ENCODE results near the gene IGSF9B.

Gene IGSF9B

DNA sequence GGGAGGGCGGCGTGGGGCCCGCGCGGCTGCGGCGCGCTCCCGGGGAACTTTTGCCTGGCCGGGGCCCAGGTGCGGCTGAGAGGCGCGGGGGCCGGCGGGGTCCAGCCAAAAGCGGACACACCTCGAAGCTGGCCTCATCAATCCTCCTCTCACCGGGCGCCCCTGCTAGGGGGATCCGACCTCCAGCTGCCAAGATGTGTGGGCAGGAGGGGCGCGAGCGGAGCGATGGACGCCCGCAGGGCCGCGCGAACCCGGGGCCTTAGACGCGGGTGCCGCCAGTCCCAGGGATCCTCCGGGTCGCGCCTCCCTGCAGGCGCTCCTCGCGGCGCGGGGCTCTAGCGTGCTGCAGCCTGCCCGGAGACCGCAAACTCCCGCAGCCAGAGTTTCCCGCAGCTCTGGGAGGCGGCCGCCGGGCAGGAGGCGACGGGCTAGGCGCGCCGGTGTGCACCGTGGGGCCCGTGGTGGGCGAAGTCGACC, 785 bp downstream of the IGSF9B start:
- no peak for DNase-seq (ENCODE audit: low read depth)

DNA sequence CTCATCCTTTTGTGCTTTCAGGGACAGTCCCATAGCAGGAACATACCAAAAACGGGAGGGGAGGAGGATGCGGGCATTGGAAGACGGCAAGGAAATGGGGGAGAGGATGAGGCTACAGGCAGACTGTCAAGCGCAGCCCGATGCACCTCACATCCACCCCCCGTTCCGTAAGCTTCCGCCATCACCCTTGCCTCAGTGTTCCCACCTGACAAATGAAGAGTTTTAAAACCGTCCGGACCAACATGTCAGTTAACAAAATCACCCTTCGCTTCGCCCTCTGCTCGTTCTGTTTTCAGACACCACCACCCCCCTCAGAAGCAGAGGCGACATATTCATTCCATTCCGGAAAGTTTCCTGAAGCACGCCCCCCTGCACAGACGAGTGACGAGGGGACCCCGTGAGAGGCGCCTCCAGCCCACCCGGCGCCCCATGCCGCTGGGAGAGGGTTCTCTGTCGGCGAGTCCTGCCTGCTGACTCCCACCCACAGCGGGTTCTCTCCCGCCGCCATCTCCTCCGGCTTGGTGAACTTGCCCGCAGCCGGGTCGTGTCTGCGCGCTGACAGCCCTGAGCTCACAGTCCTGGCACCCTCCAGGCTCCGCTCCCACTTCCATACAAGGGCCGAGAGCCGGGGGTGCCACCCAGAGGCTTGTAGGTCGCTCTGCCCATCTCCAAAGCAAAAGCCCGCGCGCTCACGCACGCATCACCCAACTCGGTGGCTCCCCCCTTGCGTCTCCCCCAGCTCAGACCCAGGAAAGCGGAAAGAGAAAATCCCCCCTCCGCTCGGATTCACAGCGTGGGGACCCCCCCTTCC, 1.5 kb downstream of the IGSF9B start:
- no peak for DNase-seq (ENCODE audit: low read depth)

DNA sequence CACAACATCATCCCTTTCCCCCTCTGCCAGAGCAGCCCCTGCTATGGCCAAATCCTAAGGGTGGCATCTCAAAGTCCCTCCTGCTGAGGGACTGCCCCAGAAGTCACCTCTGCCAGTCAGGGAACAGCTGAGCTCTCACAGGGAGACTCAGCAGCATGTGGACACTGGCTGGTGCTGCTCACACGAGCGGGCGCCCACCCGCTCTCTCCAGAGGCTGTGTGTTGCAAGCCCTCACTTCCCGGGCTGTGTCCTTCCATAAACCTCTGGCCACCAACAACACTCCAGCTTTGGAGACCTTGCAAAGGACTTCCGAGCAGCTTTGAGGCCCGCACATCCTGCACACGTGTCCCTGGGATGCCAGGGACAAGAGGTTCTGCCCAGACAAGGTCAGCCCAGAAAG, 2.8 kb downstream of the IGSF9B start:
- DNase-seq (ENCODE audit: low read depth), result no peak

DNA sequence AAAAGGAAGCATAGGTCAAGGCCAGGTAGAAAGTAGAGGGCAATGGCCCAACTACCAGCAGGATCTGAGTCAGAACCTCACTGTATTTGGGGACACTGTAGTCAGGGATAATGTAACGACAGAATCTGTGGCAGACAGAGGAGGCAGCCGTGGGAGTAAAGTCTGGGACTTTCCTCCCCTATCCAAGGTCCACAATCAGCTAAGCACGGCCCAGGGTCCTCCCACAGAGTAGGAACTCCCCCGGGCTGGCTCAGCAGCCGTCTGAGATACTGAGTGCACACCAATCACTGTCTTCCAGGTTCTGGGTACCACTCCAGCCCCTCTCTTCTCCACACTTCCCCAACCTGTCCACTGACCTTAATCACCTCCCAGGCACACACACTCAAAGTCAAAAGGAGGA, 3.2 kb downstream of the IGSF9B start:
- no peak for DNase-seq (ENCODE audit: low read depth)

GRCh38 chr11:133952199-133953190, 4.3 kb downstream of the IGSF9B start:
- DNase-seq (ENCODE audit: low read depth), result no peak

DNA sequence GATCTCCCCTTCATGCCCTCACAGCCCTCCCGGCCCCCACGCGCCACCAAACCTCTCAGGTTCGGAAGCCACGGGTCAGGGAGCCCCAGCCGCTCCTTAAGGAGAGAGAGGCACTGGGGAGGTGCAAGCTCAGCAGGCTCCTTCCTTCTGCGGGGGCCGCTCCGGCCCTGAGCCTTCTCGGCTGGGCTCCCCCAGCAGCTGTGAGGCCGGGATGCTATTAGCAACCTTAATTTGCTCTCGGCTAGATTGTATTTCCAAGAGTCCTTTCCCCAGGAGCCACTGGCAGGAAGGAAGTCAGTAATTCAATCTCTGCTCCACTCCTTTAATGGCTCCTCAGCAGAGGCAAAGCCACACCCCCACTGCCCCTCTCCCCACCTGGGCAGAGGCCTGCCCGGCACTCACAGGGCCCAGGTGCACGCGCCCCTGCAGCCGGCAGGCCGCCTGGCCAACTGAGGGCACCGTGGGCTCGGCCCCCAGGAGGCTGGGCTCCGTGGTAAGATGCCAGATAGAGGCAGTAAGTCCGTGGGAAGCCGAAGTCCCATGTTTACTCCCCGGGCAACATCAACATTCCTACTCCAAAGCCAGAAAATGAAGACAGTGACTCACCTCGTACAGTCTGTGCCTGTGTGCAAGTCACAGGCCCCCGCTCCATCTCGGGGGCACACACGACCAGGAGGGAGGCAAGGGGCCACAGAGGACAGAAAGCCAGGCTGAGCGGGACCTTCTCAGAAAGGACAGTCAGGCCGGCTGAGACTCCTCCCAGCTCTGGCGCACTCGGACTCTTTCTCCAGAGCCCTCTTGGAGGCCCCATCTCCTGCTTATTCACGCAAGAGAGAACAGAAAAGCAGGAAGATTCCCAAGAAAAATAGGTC, 5.2 kb downstream of the IGSF9B start:
- DNase-seq (ENCODE audit: low read depth), result no peak

GRCh38 chr11:133950874-133951326, 5.9 kb downstream of the IGSF9B start:
- DNase-seq (ENCODE audit: low read depth), result no peak

DNA sequence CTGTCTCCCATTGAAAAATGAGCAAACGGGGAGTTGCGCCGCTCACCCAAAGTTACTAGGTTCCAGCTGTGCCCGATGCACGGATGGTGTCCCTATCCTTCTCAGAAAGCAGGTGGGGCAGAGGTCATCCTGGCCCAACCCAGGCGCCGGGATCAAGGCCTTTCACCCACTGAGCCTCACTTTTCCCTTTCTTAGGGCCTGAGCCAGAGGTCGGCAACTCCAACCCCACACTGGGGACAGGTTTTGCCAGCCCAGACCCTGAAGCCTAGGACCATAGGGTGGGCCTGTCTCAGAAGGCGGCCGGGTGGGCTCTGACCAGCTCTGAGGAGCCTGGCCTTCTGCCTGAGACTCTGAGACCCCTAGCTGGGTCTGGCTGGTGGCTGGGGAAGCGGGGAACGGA, 6.3 kb downstream of the IGSF9B start:
- no peak for DNase-seq (ENCODE audit: low read depth)

GRCh38 chr11:133949129-133949528, 7.6 kb downstream of the IGSF9B start:
- no peak for DNase-seq (ENCODE audit: low read depth)

DNA sequence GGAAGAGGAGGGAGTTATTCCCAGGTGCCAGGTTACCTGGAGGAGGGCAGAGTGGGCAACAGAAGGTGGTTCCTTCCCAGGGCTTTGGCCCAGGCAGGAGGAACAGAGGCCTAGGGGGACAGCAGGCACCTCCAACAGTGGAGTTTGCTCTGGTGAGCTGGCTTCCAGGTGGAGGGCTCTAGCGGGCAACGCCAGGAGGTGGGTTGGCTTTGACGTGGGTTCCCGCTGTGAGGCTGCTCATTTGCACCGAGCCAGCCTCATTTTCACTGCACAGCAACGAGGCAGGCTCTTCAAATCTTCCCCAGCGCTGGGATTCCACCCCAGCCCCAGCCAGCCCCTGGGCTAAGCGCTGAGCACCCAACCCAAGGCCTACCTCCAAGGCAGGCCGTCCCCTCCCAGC, 8.1 kb downstream of the IGSF9B start:
- no peak for DNase-seq (ENCODE audit: low read depth)

DNA sequence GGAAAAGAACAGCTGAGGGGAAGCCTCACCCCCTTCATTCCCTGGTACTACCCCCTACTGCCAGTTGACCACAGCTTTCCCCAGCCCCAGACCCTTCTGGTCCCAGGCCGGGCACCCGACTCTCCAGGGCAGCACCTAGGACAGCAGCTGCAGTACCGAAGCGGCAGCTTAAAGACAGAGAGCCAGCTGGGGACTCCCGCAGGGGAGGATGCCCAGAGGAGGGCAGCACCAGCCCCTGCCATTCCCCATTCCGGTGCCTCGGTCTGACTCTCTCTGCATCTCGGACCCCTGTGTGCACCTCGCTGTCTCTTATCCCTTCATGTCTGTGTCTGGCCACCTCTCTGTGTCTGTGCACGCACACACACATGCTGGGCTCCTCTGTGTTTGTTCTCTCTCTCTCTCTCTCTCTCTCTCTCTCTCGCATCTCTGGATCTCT, 9.4 kb downstream of the IGSF9B start:
- no peak for DNase-seq (ENCODE audit: low read depth)

DNA sequence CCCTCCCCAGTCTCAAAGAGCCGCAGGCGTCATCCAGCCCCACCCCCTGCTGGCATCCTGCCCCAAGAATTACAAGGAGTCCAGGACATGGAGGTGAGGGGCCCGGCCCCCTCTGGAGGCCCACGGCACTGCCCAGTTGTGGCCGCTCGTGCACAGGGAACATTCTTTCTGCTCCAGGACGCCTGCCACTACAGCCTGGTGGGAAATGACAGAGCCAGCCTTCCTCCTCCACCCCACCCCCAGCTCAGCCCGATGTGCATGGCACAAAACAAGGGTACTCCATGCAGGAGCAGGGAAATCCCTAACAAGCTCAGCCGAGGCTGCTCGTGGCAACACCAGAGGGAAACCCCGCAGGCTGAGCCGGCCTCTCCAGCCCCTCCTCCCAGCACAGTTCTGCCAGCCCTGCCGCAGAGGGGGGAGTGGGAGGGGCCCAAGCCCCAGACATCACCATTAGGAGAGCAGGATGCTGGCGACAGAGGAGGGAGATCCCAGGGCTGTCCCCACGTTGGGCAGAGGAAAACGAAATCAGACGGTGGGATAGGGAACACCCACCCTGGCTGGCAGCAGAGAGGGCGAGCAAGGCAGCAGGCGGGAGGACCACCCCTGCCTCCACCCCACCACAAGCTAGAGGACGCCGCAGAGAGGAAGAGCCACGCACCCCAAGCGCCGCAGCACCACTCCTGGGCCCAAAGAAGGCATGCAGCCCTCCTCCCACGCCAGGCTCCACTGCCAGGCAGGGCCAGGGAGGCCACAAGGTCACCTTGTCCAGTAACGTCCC, 10.0 kb downstream of the IGSF9B start:
- DNase-seq (ENCODE audit: low read depth), result no peak

GRCh38 chr11:133946051-133946450, 10.7 kb downstream of the IGSF9B start:
- DNase-seq (ENCODE audit: low read depth), result no peak

GRCh38 chr11:133945087-133945974, 11.4 kb downstream of the IGSF9B start:
- no peak for DNase-seq (ENCODE audit: low read depth)

DNA sequence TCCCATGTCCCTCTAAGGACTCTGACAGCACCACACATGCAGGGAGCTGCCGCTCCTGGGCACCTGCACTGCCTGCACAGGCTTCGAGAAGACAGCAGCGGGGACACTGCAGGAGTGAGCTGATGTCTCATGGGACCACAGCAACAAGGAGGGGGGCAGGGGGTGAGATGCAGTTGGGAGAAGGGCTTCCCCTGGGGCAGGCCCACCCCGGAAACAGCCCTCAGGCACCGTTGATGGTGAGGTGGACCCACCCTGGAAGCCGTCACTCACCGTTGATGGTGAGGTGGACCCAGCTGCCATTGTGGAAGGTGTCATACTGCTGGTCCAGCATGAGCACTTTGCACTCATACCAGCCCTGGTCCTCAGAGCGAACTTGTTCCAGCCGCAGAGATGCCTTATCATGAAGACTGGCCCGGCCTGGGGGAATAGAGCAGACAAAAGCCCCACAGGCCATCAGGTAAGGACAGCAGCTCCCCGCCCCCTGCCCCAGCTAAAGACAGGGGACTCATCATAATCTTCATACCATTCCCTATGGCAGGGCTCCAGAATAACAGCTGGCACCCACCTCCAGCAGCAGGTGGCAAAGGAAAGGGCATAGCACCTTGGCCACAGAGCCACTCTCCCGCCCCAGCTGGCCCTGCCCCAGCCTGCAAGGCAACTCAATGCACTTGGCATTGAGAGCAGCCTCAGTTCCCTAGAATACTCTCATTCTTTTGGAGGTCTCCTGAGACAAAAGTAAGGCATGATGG, 12.6 kb downstream of the IGSF9B start:
- no peak for DNase-seq (ENCODE audit: low read depth)

DNA sequence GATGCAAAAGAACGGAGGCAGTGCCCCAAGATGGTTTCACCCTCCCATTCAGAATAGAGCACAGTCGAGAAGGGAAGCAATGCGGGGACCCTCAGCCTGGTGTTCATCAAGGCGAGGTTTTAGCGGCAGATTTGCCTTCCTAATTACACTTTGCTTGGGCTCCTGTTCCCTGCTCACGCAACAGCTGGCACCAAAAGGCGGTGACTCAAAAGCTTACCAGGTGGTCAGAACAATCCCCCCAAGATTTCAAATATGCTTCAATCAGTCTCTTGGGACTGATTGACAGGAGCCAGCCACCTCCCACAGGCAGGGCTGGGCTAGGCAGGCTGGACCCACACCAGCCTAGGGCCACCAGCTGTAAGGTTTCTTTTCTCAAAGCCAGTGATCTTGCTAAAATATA, 14.2 kb downstream of the IGSF9B start:
- no peak for DNase-seq (ENCODE audit: low read depth)

GRCh38 chr11:133941546-133941945, 15.2 kb downstream of the IGSF9B start:
- no peak for DNase-seq (ENCODE audit: low read depth)

- no peak for DNase-seq (ENCODE audit: low read depth)
Measured at GRCh38 chr11:133940034-133940433, 16.7 kb downstream of the IGSF9B start.

- no peak for DNase-seq (ENCODE audit: low read depth)
Measured at GRCh38 chr11:133939558-133939957, 17.2 kb downstream of the IGSF9B start.

All from fibroblast of gingiva (primary cell).